NB4 (cell line): ENCODE measurements around the gene SCYL2.

Source experiments
- POLR2A ChIP-seq: IDR thresholded peaks from 2 replicates; pipeline ENCODE4 v1.6.1; 2011; ENCODE audit warnings: mild to moderate bottlenecking; ENCODE audit not compliant: insufficient read length; ENCODE audit errors: extremely low read depth
- TF ChIP-seq, protein P1 (sequence below): IDR thresholded peaks from one replicate; pipeline ENCODE4 v1.5.1; 2012; ENCODE audit warnings: low read depth, low read length

DNA sequence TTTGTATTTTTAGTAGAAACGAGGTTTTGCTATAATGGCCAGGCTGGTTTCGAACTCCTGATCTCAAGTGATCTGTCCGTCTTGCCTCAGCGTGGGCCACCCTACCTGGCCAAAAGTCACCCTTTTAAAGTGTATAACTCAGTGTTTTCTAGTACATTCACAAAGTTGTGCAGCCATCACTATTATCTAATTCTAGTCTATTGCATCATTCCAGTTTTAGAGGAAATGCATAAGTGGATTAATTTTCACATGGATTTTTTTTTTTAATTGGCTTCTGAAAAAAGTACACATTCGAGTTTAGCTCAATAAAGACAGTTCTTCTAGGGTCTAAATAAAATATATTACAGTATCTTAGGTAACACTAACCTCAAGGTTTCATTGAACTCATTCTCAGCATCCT lies 3.8 kb upstream of the SCYL2 start:
- TF ChIP-seq, protein P1, sequence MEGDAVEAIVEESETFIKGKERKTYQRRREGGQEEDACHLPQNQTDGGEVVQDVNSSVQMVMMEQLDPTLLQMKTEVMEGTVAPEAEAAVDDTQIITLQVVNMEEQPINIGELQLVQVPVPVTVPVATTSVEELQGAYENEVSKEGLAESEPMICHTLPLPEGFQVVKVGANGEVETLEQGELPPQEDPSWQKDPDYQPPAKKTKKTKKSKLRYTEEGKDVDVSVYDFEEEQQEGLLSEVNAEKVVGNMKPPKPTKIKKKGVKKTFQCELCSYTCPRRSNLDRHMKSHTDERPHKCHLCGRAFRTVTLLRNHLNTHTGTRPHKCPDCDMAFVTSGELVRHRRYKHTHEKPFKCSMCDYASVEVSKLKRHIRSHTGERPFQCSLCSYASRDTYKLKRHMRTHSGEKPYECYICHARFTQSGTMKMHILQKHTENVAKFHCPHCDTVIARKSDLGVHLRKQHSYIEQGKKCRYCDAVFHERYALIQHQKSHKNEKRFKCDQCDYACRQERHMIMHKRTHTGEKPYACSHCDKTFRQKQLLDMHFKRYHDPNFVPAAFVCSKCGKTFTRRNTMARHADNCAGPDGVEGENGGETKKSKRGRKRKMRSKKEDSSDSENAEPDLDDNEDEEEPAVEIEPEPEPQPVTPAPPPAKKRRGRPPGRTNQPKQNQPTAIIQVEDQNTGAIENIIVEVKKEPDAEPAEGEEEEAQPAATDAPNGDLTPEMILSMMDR, result no peak
- TF ChIP-seq POLR2A, result no peak
